DMS53 treated with DMSO at 0.1 percent for 48 hours (cell line): ENCODE data around the gene PTPRD.

Experiments
- DNase-seq: peaks from one replicate; lab custom pipeline; 2025; ENCODE audit not compliant: unreplicated experiment; lab: John Stamatoyannopoulos, UW

Gene PTPRD

GRCh38 chr9:9912459-9912858 lies 700.3 kb downstream of the PTPRD start:
- DNase-seq = peak; percentile 19

GRCh38 chr9:9905736-9906135 lies 707.1 kb downstream of the PTPRD start:
- no peak for DNase-seq

GRCh38 chr9:9904041-9904440 lies 708.8 kb downstream of the PTPRD start:
- DNase-seq = no peak

- DNase-seq = no peak
Measured at GRCh38 chr9:9901624-9902023, 711.2 kb downstream of the PTPRD start.

GRCh38 chr9:9893837-9894236 lies 719.0 kb downstream of the PTPRD start:
- no peak for DNase-seq

- DNase-seq = no peak
Measured at GRCh38 chr9:9892217-9892616, 720.6 kb downstream of the PTPRD start.

GRCh38 chr9:9881692-9882091 lies 731.1 kb downstream of the PTPRD start:
- no peak for DNase-seq

- DNase-seq = no peak
Measured at GRCh38 chr9:9874270-9874669, 738.5 kb downstream of the PTPRD start.

- DNase-seq = no peak
Measured at GRCh38 chr9:9862235-9862810, 750.5 kb downstream of the PTPRD start.

GRCh38 chr9:9855177-9856078 lies 757.4 kb downstream of the PTPRD start:
- DNase-seq = peak; percentile 33

- no peak for DNase-seq
Measured at GRCh38 chr9:9847750-9848149, 765.1 kb downstream of the PTPRD start.

- DNase-seq = no peak
Measured at GRCh38 chr9:9846557-9846956, 766.2 kb downstream of the PTPRD start.

GRCh38 chr9:9820436-9820835 lies 792.4 kb downstream of the PTPRD start:
- DNase-seq = no peak

GRCh38 chr9:9819886-9820285 lies 792.9 kb downstream of the PTPRD start:
- no peak for DNase-seq

- DNase-seq = no peak
Measured at GRCh38 chr9:9817176-9817575, 795.6 kb downstream of the PTPRD start.

GRCh38 chr9:9804109-9804508 lies 808.7 kb downstream of the PTPRD start:
- DNase-seq = no peak

GRCh38 chr9:9799287-9799686 lies 813.5 kb downstream of the PTPRD start:
- DNase-seq = no peak

- DNase-seq = no peak
Measured at GRCh38 chr9:9792144-9792857, 820.5 kb downstream of the PTPRD start.

- no peak for DNase-seq
Measured at GRCh38 chr9:9791611-9792010, 821.2 kb downstream of the PTPRD start.

- DNase-seq = peak; percentile 82
Measured at GRCh38 chr9:9790216-9790872, 822.5 kb downstream of the PTPRD start.

GRCh38 chr9:9783711-9784110 lies 829.1 kb downstream of the PTPRD start:
- DNase-seq = no peak
